ENCODE measurements around the gene RALGDS.
A peak's percentile ranks its signal among the peaks of the same experiment; 100 is the strongest.
"Not testable (repeated sequence)": the region's sequence is repeated elsewhere in the genome, so short reads cannot be mapped to it uniquely, and the experiment has no call there.

RALGDS gene

GRCh38 chr9:133075925-133076630 is 45.0 kb downstream of the RALGDS start:
- peaks cover 6% of the 10 kb centered on the region for H3K4me1 ChIP-seq (ENCODE audit: control insufficient read depth, insufficient read depth, low read depth, low read length)
- no peaks in the 10 kb centered on the region for H3K79me1 ChIP-seq (replicated peaks; ENCODE audit: low read length, poor library complexity, severe bottlenecking)
- H2BK12ac ChIP-seq (ENCODE audit: low read length in 2 of 2) = peak overlapping the region in 1 of 2 experiments; percentile 71
- H3K27ac ChIP-seq (ENCODE audit: low read length, poor library complexity, severe bottlenecking) = peak overlapping the region; percentile 83
- no peak overlapping the region for H3K23ac ChIP-seq (ENCODE audit: low read length in 2 of 2)
- no peak overlapping the region for H2BK5ac ChIP-seq (ENCODE audit: low read depth, low read length, poor library complexity, severe bottlenecking)
- no peak overlapping the region for H2BK120ac ChIP-seq (ENCODE audit: low read depth, low read length)
- H4K91ac ChIP-seq (ENCODE audit: low read length) = no peak overlapping the region
- no peak overlapping the region for H2BK15ac ChIP-seq (ENCODE audit: low read depth, poor library complexity, severe bottlenecking)
- H3K4ac ChIP-seq (ENCODE audit: low read depth in 1 of 2, low read length in 2 of 2) = no peak overlapping the region
- H3K4me3 ChIP-seq (ENCODE audit: insufficient read depth in 1 of 2, low read depth in 1 of 2, low read length in 2 of 2) = peak overlapping the region in 1 of 2 experiments; percentile 22
- H3K18ac ChIP-seq (ENCODE audit: low read depth in 1 of 2, low read length in 2 of 2) = peak overlapping the region in 1 of 2 experiments; percentile 59
- no peaks in the 10 kb centered on the region for H3K9me3 ChIP-seq (ENCODE audit: control insufficient read depth, low read length)
- DNase-seq = peak; percentile 81
- H3K27me3 ChIP-seq (ENCODE audit: control insufficient read depth in 1 of 2, insufficient read depth in 1 of 2, low read length in 2 of 2) = peaks cover 0 to 28% of the 10 kb centered on the region in 2 experiments
- H3K14ac ChIP-seq (ENCODE audit: low read length in 2 of 2) = no peak overlapping the region
- H2AFZ ChIP-seq (ENCODE audit: low read depth, low read length) = no peak overlapping the region
- peak overlapping the region; percentile 30 for H3K9ac ChIP-seq (ENCODE audit: low read length)
- peak overlapping the region; percentile 87 for H2AK5ac ChIP-seq (ENCODE audit: low read length, severe bottlenecking)
- no peak overlapping the region for H3K4me2 ChIP-seq (ENCODE audit: low read length, poor library complexity, severe bottlenecking)
- peaks cover 0 to 3% of the 10 kb centered on the region in 2 experiments for H3K36me3 ChIP-seq (ENCODE audit: control insufficient read depth in 1 of 2, insufficient read depth in 2 of 2, low read depth in 1 of 2, low read length in 2 of 2)
- 52% methylated on average over 4 of the region's 4 CpGs for WGBS
- no peak overlapping the region for H4K8ac ChIP-seq (ENCODE audit: low read length)

GRCh38 chr9:133074111-133074651 is 46.9 kb downstream of the RALGDS start:
- Histone ChIP-seq H3K79me1 (replicated peaks; ENCODE audit: low read length, poor library complexity, severe bottlenecking) (no peaks in the 10 kb centered on the region), H2AFZ (ENCODE audit: low read depth, low read length) (no peak overlapping the region), H3K4me3 (ENCODE audit: insufficient read depth in 1 of 2, low read depth in 1 of 2, low read length in 2 of 2) (no peak overlapping the region), H4K8ac (ENCODE audit: low read length) (no peak overlapping the region), H3K27me3 (ENCODE audit: control insufficient read depth in 1 of 2, insufficient read depth in 1 of 2, low read length in 2 of 2) (peaks cover 0 to 11% of the 10 kb centered on the region in 2 experiments), H3K9me3 (ENCODE audit: control insufficient read depth, low read length) (no peaks in the 10 kb centered on the region), H3K23ac (ENCODE audit: low read length in 2 of 2) (no peak overlapping the region), H2BK15ac (ENCODE audit: low read depth, poor library complexity, severe bottlenecking) (no peak overlapping the region), H3K36me3 (ENCODE audit: control insufficient read depth in 1 of 2, insufficient read depth in 2 of 2, low read depth in 1 of 2, low read length in 2 of 2) (peaks cover 0 to 3% of the 10 kb centered on the region in 2 experiments), H4K91ac (ENCODE audit: low read length) (no peak overlapping the region), H3K9ac (ENCODE audit: low read length) (no peak overlapping the region), H2BK12ac (ENCODE audit: low read length in 2 of 2) (no peak overlapping the region), H3K18ac (ENCODE audit: low read depth in 1 of 2, low read length in 2 of 2) (peak overlapping the region in 1 of 2 experiments; percentile 30), H2BK5ac (ENCODE audit: low read depth, low read length, poor library complexity, severe bottlenecking) (no peak overlapping the region), H3K4me1 (ENCODE audit: control insufficient read depth, insufficient read depth, low read depth, low read length) (peaks cover 6% of the 10 kb centered on the region), H2BK120ac (ENCODE audit: low read depth, low read length) (no peak overlapping the region), H3K4ac (ENCODE audit: low read depth in 1 of 2, low read length in 2 of 2) (no peak overlapping the region), H2AK5ac (ENCODE audit: low read length, severe bottlenecking) (peak overlapping the region; percentile 16), H3K4me2 (ENCODE audit: low read length, poor library complexity, severe bottlenecking) (no peak overlapping the region), H3K27ac (ENCODE audit: low read length, poor library complexity, severe bottlenecking) (no peak overlapping the region), H3K14ac (ENCODE audit: low read length in 2 of 2) (no peak overlapping the region)
- peak; percentile 52 for DNase-seq
- 69% methylated on average over 8 of the region's 8 CpGs for WGBS

GRCh38 chr9:133073086-133074014 is 47.7 kb downstream of the RALGDS start:
- Histone ChIP-seq H2BK12ac (ENCODE audit: low read length in 2 of 2) (no peak overlapping the region), H2AK5ac (ENCODE audit: low read length, severe bottlenecking) (no peak overlapping the region), H2BK5ac (ENCODE audit: low read depth, low read length, poor library complexity, severe bottlenecking) (no peak overlapping the region), H4K91ac (ENCODE audit: low read length) (no peak overlapping the region), H4K8ac (ENCODE audit: low read length) (no peak overlapping the region), H3K27me3 (ENCODE audit: control insufficient read depth in 1 of 2, insufficient read depth in 1 of 2, low read length in 2 of 2) (peaks cover 0 to 7% of the 10 kb centered on the region in 2 experiments), H3K4me2 (ENCODE audit: low read length, poor library complexity, severe bottlenecking) (no peak overlapping the region), H3K4me3 (ENCODE audit: insufficient read depth in 1 of 2, low read depth in 1 of 2, low read length in 2 of 2) (no peak overlapping the region), H3K23ac (ENCODE audit: low read length in 2 of 2) (no peak overlapping the region), H3K4me1 (ENCODE audit: control insufficient read depth, insufficient read depth, low read depth, low read length) (peaks cover 6% of the 10 kb centered on the region), H3K27ac (ENCODE audit: low read length, poor library complexity, severe bottlenecking) (no peak overlapping the region), H3K79me1 (replicated peaks; ENCODE audit: low read length, poor library complexity, severe bottlenecking) (no peaks in the 10 kb centered on the region), H2BK120ac (ENCODE audit: low read depth, low read length) (no peak overlapping the region), H3K9ac (ENCODE audit: low read length) (no peak overlapping the region), H3K36me3 (ENCODE audit: control insufficient read depth in 1 of 2, insufficient read depth in 2 of 2, low read depth in 1 of 2, low read length in 2 of 2) (peaks cover 0 to 3% of the 10 kb centered on the region in 2 experiments), H3K18ac (ENCODE audit: low read depth in 1 of 2, low read length in 2 of 2) (no peak overlapping the region), H2BK15ac (ENCODE audit: low read depth, poor library complexity, severe bottlenecking) (no peak overlapping the region), H2AFZ (ENCODE audit: low read depth, low read length) (no peak overlapping the region), H3K14ac (ENCODE audit: low read length in 2 of 2) (no peak overlapping the region), H3K9me3 (ENCODE audit: control insufficient read depth, low read length) (no peaks in the 10 kb centered on the region), H3K4ac (ENCODE audit: low read depth in 1 of 2, low read length in 2 of 2) (no peak overlapping the region)
- 95% methylated on average over 11 of the region's 12 CpGs for WGBS
- DNase-seq = no peak

- H2AFZ ChIP-seq (ENCODE audit: low read depth, low read length) = not testable (repeated sequence)
- 100% methylated on average over 5 of the region's 5 CpGs for WGBS
Measured at GRCh38 chr9:133072210-133072609, 48.8 kb downstream of the RALGDS start.

More at GRCh38 chr9:133072210-133072609, 48.8 kb downstream of the RALGDS start:
- H3K4me3 ChIP-seq (ENCODE audit: insufficient read depth in 1 of 2, low read depth in 1 of 2, low read length in 2 of 2); H2BK5ac ChIP-seq (ENCODE audit: low read depth, low read length, poor library complexity, severe bottlenecking); H2BK12ac ChIP-seq (ENCODE audit: low read length in 2 of 2); DNase-seq; H2BK120ac ChIP-seq (ENCODE audit: low read depth, low read length); H3K36me3 ChIP-seq (ENCODE audit: control insufficient read depth in 1 of 2, insufficient read depth in 2 of 2, low read depth in 1 of 2, low read length in 2 of 2); H3K4ac ChIP-seq (ENCODE audit: low read depth in 1 of 2, low read length in 2 of 2); H3K9me3 ChIP-seq (ENCODE audit: control insufficient read depth, low read length); H2AK5ac ChIP-seq (ENCODE audit: low read length, severe bottlenecking); H3K27me3 ChIP-seq (ENCODE audit: control insufficient read depth in 1 of 2, insufficient read depth in 1 of 2, low read length in 2 of 2); H3K4me1 ChIP-seq (ENCODE audit: control insufficient read depth, insufficient read depth, low read depth, low read length); H4K91ac ChIP-seq (ENCODE audit: low read length); H3K23ac ChIP-seq (ENCODE audit: low read length in 2 of 2); H2BK15ac ChIP-seq (ENCODE audit: low read depth, poor library complexity, severe bottlenecking); H3K18ac ChIP-seq (ENCODE audit: low read depth in 1 of 2, low read length in 2 of 2); H3K14ac ChIP-seq (ENCODE audit: low read length in 2 of 2); H3K4me2 ChIP-seq (ENCODE audit: low read length, poor library complexity, severe bottlenecking); H4K8ac ChIP-seq (ENCODE audit: low read length); H3K79me1 ChIP-seq (replicated peaks; ENCODE audit: low read length, poor library complexity, severe bottlenecking); H3K27ac ChIP-seq (ENCODE audit: low read length, poor library complexity, severe bottlenecking); H3K9ac ChIP-seq (ENCODE audit: low read length): not testable (repeated sequence)

Data from mesenchymal stem cell (in vitro differentiated cells and primary cell).